Measurements from ENCODE around the gene ZNF765.

DNA sequence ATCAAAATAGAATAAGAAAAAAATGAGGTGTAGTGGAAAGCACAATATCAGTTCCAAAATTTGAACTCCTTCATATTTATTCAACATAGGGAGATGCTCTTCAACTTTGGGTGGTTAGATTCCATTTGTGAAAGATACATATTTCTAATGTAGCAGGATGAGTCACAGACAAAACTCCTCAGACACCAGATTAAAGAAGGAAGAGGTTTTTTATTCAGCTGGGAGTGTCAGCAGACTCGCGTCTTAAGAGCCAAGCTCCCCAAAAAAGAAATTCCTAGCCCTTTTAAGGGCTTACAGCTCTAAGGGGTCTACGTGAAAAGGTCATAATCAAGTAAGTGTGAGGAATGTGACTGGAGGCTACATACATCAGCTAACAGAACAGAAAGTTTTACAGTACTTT lies 6.8 kb upstream of the ZNF765 start:
- TF ChIP-seq USF2 (CRISPR knock-in tag; IDR thresholded peaks at IDR 0.05), result no peak
- no peak for TF ChIP-seq SP1 (CRISPR knock-in tag; conservative IDR thresholded peaks at IDR 0.05)
- no peak for TF ChIP-seq CTCF (IDR thresholded peaks at IDR 0.05)
